Breast epithelium (tissue), 4 donors: Measurements from ENCODE around the gene NEO1. TPM values are rescaled to one million over a fixed set of nuclear protein-coding genes. Genes with fewer than 3 reads are reported as not detected.
A peak's percentile ranks its signal among the peaks of the same experiment; 100 is the strongest.

ENCODE experiments used
- DNase-seq, 2 donors: peaks; one replicate each; pipeline ENCODE4 v3.0.0-alpha.2; 2019; ENCODE audit warnings: low spot score in 2 of 2
- H3K27ac ChIP-seq, 2 donors: fragments of 200-600 bp; sonication (generic) in 1 of 2; one replicate each; pipeline ENCODE4 v1.5.1; 2016 to 2019; ENCODE audit warnings: mild to moderate bottlenecking in 1 of 2
- H3K27me3 ChIP-seq, 2 donors: fragments of 200-600 bp; sonication (generic) in 1 of 2; one replicate each; pipeline versions ENCODE4 v1.5.1 to v1.6.0; 2017 to 2019; ENCODE audit warnings: control low read depth in 1 of 2, mild to moderate bottlenecking in 1 of 2
- H3K36me3 ChIP-seq: fragments of 200-600 bp; one replicate; pipeline ENCODE4 v1.5.1; 2019
- H3K4me1 ChIP-seq, 2 donors: fragments of 200-600 bp; sonication (generic); one replicate each; pipeline ENCODE4 v1.5.1; 2016 to 2019; ENCODE audit warnings: control low read depth in 1 of 2
- H3K4me3 ChIP-seq, 3 donors: fragments of 200-600 bp; sonication (generic); 1 replicate in 2 of 3; 2 replicates in 1 of 3; pipeline ENCODE4 v1.5.1; 2016 to 2019; ENCODE audit warnings: mild to moderate bottlenecking in 3 of 3, moderate library complexity in 2 of 3
- H3K9me3 ChIP-seq, 2 donors: fragments of 200-600 bp; sonication (generic) in 1 of 2; one replicate each; pipeline ENCODE4 v1.5.1; 2016 to 2019; ENCODE audit warnings: control low read depth in 1 of 2
- CTCF ChIP-seq, 3 donors: fragments of 450-650 bp; IDR thresholded peaks; one replicate each; pipeline ENCODE4 v1.5.1; 2016 to 2017; ENCODE audit warnings: antibody characterized with exemption in 3 of 3, mild to moderate bottlenecking in 3 of 3, moderate library complexity in 3 of 3
- POLR2A ChIP-seq: fragments of 450-650 bp; IDR thresholded peaks from one replicate; pipeline ENCODE4 v1.6.1; 2016; ENCODE audit warnings: antibody characterized with exemption, mild to moderate bottlenecking, moderate library complexity
- POLR2AphosphoS5 ChIP-seq, 3 donors: sonication (generic); formaldehyde crosslinking; IDR thresholded peaks; one replicate each; pipeline ENCODE4 v1.6.1; 2017; ENCODE audit warnings: antibody characterized with exemption in 3 of 3
- intact Hi-C: fragments of 100-400 bp; cut with DNase I; formaldehyde crosslinking; loops from one replicate; pipeline ENCODE4 v1.15.1; 2023; ENCODE audit warnings: low total_unique reads
- total RNA-seq, 3 donors: library from RNA; depleted of rRNA; stranded (reverse); fragments of >200 nt; gene quantifications; one replicate each; pipeline ENCODE4 v1.1.0, GENCODE V29; 2016

NEO1 gene
- total RNA-seq, 3 donors from 2014 or later = 21.3 to 66.3 (median 27.5) TPM

GRCh38 chr15:73006523-73006922 is 45.7 kb upstream of the NEO1 start:
- Histone ChIP-seq H3K27me3 (no peaks in the 10 kb centered on the region), H3K9me3 (no peaks in the 10 kb centered on the region), H3K4me3 (no peak overlapping the region), H3K4me1 (peaks cover 0 to 4% of the 10 kb centered on the region in 2 donors), H3K36me3 (no peaks in the 10 kb centered on the region), H3K27ac (no peak overlapping the region)
- no peak for DNase-seq
- intact Hi-C loops = no loop called here
- no peak for TF ChIP-seq POLR2AphosphoS5 (IDR thresholded peaks at IDR 0.05)
- TF ChIP-seq CTCF (IDR thresholded peaks at IDR 0.05) = no peak
- TF ChIP-seq POLR2A = no peak

- no peaks in the 10 kb centered on the region for H3K36me3 ChIP-seq
- H3K27ac ChIP-seq = peak overlapping the region; percentile 27 to 50
- H3K4me3 ChIP-seq = no peak overlapping the region
- intact Hi-C loops = no loop called here
- H3K9me3 ChIP-seq = no peaks in the 10 kb centered on the region
- H3K4me1 ChIP-seq = peaks cover 0 to 4% of the 10 kb centered on the region in 2 donors
- TF ChIP-seq POLR2AphosphoS5 (IDR thresholded peaks at IDR 0.05) (no peak), POLR2A (no peak), CTCF (IDR thresholded peaks at IDR 0.05) (no peak)
- peak in 1 of 2 donors; percentile 47 for DNase-seq
- H3K27me3 ChIP-seq = no peaks in the 10 kb centered on the region
Observed at GRCh38 chr15:73009066-73010056, 42.9 kb upstream of the NEO1 start.

GRCh38 chr15:73010154-73011152 is 41.8 kb upstream of the NEO1 start:
- no peaks in the 10 kb centered on the region for H3K9me3 ChIP-seq

GRCh38 chr15:73014904-73015303 is 37.4 kb upstream of the NEO1 start:
- Histone ChIP-seq H3K4me3 (no peak overlapping the region), H3K27me3 (no peaks in the 10 kb centered on the region), H3K36me3 (no peaks in the 10 kb centered on the region), H3K4me1 (peaks cover 0 to 4% of the 10 kb centered on the region in 2 donors), H3K9me3 (no peaks in the 10 kb centered on the region), H3K27ac (no peak overlapping the region)
- intact Hi-C loops = no loop called here
- DNase-seq = no peak
- TF ChIP-seq POLR2A (no peak), CTCF (IDR thresholded peaks at IDR 0.05) (no peak), POLR2AphosphoS5 (IDR thresholded peaks at IDR 0.05) (no peak)

More at GRCh38 chr15:73010154-73011152, 41.8 kb upstream of the NEO1 start:
- H3K36me3 ChIP-seq = no peaks in the 10 kb centered on the region
- intact Hi-C loops = no loop called here
- no peak for DNase-seq
- no peak for TF ChIP-seq CTCF (IDR thresholded peaks at IDR 0.05)
- no peak for TF ChIP-seq POLR2AphosphoS5 (IDR thresholded peaks at IDR 0.05)
- TF ChIP-seq POLR2A = no peak
- H3K4me1 ChIP-seq = peaks cover 0 to 4% of the 10 kb centered on the region in 2 donors
- no peak overlapping the region for H3K4me3 ChIP-seq
- H3K27ac ChIP-seq = peak overlapping the region in 1 of 2 donors; percentile 50
- no peaks in the 10 kb centered on the region for H3K27me3 ChIP-seq
